T-cell (primary cell): Measurements from ENCODE around the gene HECW1. TPM values are rescaled to one million over a fixed set of nuclear protein-coding genes. Genes with fewer than 3 reads are reported as not detected.

Experiments
- ATAC-seq, 4 experiments: fragments of 200-7000 bp in 3 of 4; fragments of 150-1000 bp in 1 of 4; cut with Tn5 transposase; replicated peaks in 1 of 4; 1 replicate in 3 of 4; 2 replicates in 1 of 4; pipeline ENCODE4 v1.10.0; 2021; ENCODE audit warnings: moderate library complexity in 3 of 4, mild to moderate bottlenecking in 2 of 4, moderate number of reproducible peaks in 1 of 4
- CTCF ChIA-PET, 2 donors: fragments of 300-600 bp; sonication (Branson Sonifier 250); formaldehyde crosslinking; loops; one replicate each; lab custom pipeline; 2022; ENCODE audit warnings: antibody characterized with exemption in 2 of 2; lab: Charles Lee
- POLR2A ChIA-PET, 2 donors: fragments of 300-600 bp; sonication (Branson Sonifier 250); formaldehyde crosslinking; loops; one replicate each; lab custom pipeline; 2022; ENCODE audit warnings: antibody characterized with exemption in 2 of 2; lab: Charles Lee
- DNase-seq, 35 experiments: peaks; one replicate each; pipeline versions ENCODE4 v3.0.0 to v3.0.0-alpha.2; 2013 to 2023
- H3K27ac ChIP-seq: one replicate; pipeline ENCODE4 v1.5.1; 2013; ENCODE audit warnings: low read length
- H3K27me3 ChIP-seq, 2 experiments: replicated peaks in 1 of 2; 1 replicate in 1 of 2; 2 replicates in 1 of 2; pipeline versions ENCODE4 v1.6.1 to v1.7.0; 2013; ENCODE audit warnings: low read length in 1 of 2, mixed read lengths in 1 of 2; ENCODE audit not compliant: control insufficient read depth in 2 of 2, insufficient read depth in 2 of 2; ENCODE audit errors: extremely low read depth in 1 of 2
- H3K36me3 ChIP-seq, 2 donors: 1 replicate in 1 of 2; 2 replicates in 1 of 2; pipeline versions ENCODE4 v1.6.1 to v1.7.0; 2013; ENCODE audit warnings: low read length in 1 of 2; ENCODE audit not compliant: control insufficient read depth in 2 of 2, insufficient read depth in 1 of 2; ENCODE audit errors: extremely low read depth in 1 of 2
- H3K4me1 ChIP-seq, 2 experiments: 1 replicate in 1 of 2; 2 replicates in 1 of 2; pipeline versions ENCODE4 v1.6.1 to v1.7.0; 2013; ENCODE audit warnings: low read length in 2 of 2, mixed read lengths in 1 of 2; ENCODE audit not compliant: insufficient read depth in 2 of 2, control insufficient read depth in 1 of 2; ENCODE audit errors: extremely low read depth in 1 of 2
- H3K4me3 ChIP-seq, 2 donors: 1 replicate in 1 of 2; 2 replicates in 1 of 2; pipeline versions ENCODE4 v1.5.1 to v1.7.0; 2013; ENCODE audit warnings: mild to moderate bottlenecking in 2 of 2, low read length in 1 of 2, moderate library complexity in 1 of 2; ENCODE audit not compliant: control insufficient read depth in 1 of 2; ENCODE audit errors: extremely low read depth in 1 of 2
- H3K9me3 ChIP-seq: 2 replicates; pipeline ENCODE4 v1.7.0; 2013
- H3K27ac Mint-ChIP-seq, 2 donors: one replicate each; pipeline ENCODE4 v1.8.0; 2020 to 2021; ENCODE audit warnings: mild to moderate bottlenecking in 2 of 2, mixed read lengths in 2 of 2
- H3K27me3 Mint-ChIP-seq, 2 donors: one replicate each; pipeline ENCODE4 v1.8.0; 2021 to 2022; ENCODE audit warnings: mixed read lengths in 2 of 2
- H3K36me3 Mint-ChIP-seq: one replicate; pipeline ENCODE4 v1.8.0; 2021; ENCODE audit warnings: mixed read lengths
- H3K4me1 Mint-ChIP-seq, 3 donors: one replicate each; pipeline ENCODE4 v1.8.0; 2020 to 2022; ENCODE audit warnings: mixed read lengths in 3 of 3, mild to moderate bottlenecking in 1 of 3
- H3K4me3 Mint-ChIP-seq, 3 donors: one replicate each; pipeline ENCODE4 v1.8.0; 2020 to 2022; ENCODE audit warnings: mild to moderate bottlenecking in 3 of 3, mixed read lengths in 3 of 3, moderate library complexity in 3 of 3
- H3K9me3 Mint-ChIP-seq, 3 donors: one replicate each; pipeline ENCODE4 v1.8.0; 2020 to 2022; ENCODE audit warnings: mixed read lengths in 3 of 3
- WGBS: methylation state at CpG from one replicate; pipeline ENCODE4 v1.1.5; 2013; ENCODE audit warnings: missing lambda C conversion rate; ENCODE audit not compliant: insufficient coverage; 5-methylcytosine and 5-hydroxymethylcytosine counted together
- total RNA-seq, 35 experiments: library from RNA in 6 of 35; stranded (reverse) in 6 of 35; fragments of 120-200 nt in 1 of 35; gene quantifications; one replicate each; pipeline versions ENCODE4 v1.2.1 to v1.2.4 and lab custom pipeline; 2013 to 2026

HECW1 gene
- total RNA-seq, 5 donors from 2014 or later (not counting 1 experiment from before 2014, with no cell fraction given): not detected

- no peak overlapping the region for H3K4me3 Mint-ChIP-seq
- H3K27ac Mint-ChIP-seq: no peak overlapping the region
- Histone ChIP-seq H3K4me1 (no peaks in the 10 kb centered on the region), H3K27me3 (peaks cover 0 to 2% of the 10 kb centered on the region in 2 experiments), H3K27ac (no peak overlapping the region), H3K36me3 (no peaks in the 10 kb centered on the region), H3K4me3 (no peak overlapping the region), H3K9me3 (no peaks in the 10 kb centered on the region)
- ChIA-PET CTCF (no interaction called here), POLR2A (interaction anchor here in 1 of 2 donors (0.5 kb wide), 1 partner anchor 104 kb away, joined by 5 read pairs; no protein-coding TSS in a partner anchor)
- no peak for ATAC-seq
- DNase-seq: no peak
- peaks cover 0 to 5% (median 3%) of the 10 kb centered on the region in 3 donors for H3K4me1 Mint-ChIP-seq
- peaks cover 0 to 4% of the 10 kb centered on the region in 2 donors for H3K27me3 Mint-ChIP-seq
- no peaks in the 10 kb centered on the region for H3K9me3 Mint-ChIP-seq
- 90% methylated on average over 2 of the region's 6 CpGs for WGBS
- H3K36me3 Mint-ChIP-seq: no peaks in the 10 kb centered on the region
These were observed 366.6 kb downstream of the HECW1 start for GRCh38 chr7:43479042-43479441.

GRCh38 chr7:43479543-43479942 lies 367.1 kb downstream of the HECW1 start:
- Histone ChIP-seq H3K4me1 (no peaks in the 10 kb centered on the region), H3K36me3 (no peaks in the 10 kb centered on the region), H3K9me3 (no peaks in the 10 kb centered on the region), H3K27ac (no peak overlapping the region), H3K4me3 (no peak overlapping the region), H3K27me3 (peaks cover 0 to 2% of the 10 kb centered on the region in 2 experiments)
- H3K36me3 Mint-ChIP-seq: no peaks in the 10 kb centered on the region
- no peak overlapping the region for H3K4me3 Mint-ChIP-seq
- peaks cover 0 to 5% (median 3%) of the 10 kb centered on the region in 3 donors for H3K4me1 Mint-ChIP-seq
- H3K9me3 Mint-ChIP-seq: no peaks in the 10 kb centered on the region
- H3K27me3 Mint-ChIP-seq: peaks cover 0 to 3% of the 10 kb centered on the region in 2 donors
- 96% methylated on average over 9 of the region's 14 CpGs for WGBS
- ATAC-seq (no peak), DNase-seq (no peak)
- CTCF ChIA-PET: no interaction called here
- no peak overlapping the region for H3K27ac Mint-ChIP-seq
- POLR2A ChIA-PET: interaction anchor here in 1 of 2 donors (0.5 kb wide), 1 partner anchor 103 kb away, joined by 5 read pairs; no protein-coding TSS in a partner anchor

GRCh38 chr7:43480581-43480980 lies 368.1 kb downstream of the HECW1 start:
- Mint-ChIP-seq H3K4me3 (no peak overlapping the region), H3K27me3 (peaks cover 0 to 3% of the 10 kb centered on the region in 2 donors), H3K4me1 (peaks cover 0 to 5% (median 3%) of the 10 kb centered on the region in 3 donors), H3K36me3 (no peaks in the 10 kb centered on the region), H3K27ac (no peak overlapping the region), H3K9me3 (no peaks in the 10 kb centered on the region)
- ChIA-PET CTCF (interaction anchor here in 1 of 2 donors (0.7 kb wide), 1 partner anchor 1532 kb away, joined by 3 read pairs; no protein-coding TSS in a partner anchor), POLR2A (no interaction called here)
- ATAC-seq (no peak), DNase-seq (no peak)
- Histone ChIP-seq H3K9me3 (no peaks in the 10 kb centered on the region), H3K4me3 (no peak overlapping the region), H3K27me3 (peaks cover 0 to 2% of the 10 kb centered on the region in 2 experiments), H3K27ac (no peak overlapping the region), H3K4me1 (no peaks in the 10 kb centered on the region), H3K36me3 (no peaks in the 10 kb centered on the region)
- no CpG with 5 or more reads among the region's 4 CpGs for WGBS

- DNase-seq (no peak), ATAC-seq (no peak)
- Histone ChIP-seq H3K27me3 (peaks cover 0 to 2% of the 10 kb centered on the region in 2 experiments), H3K4me1 (no peaks in the 10 kb centered on the region), H3K36me3 (no peaks in the 10 kb centered on the region), H3K9me3 (no peaks in the 10 kb centered on the region), H3K27ac (no peak overlapping the region), H3K4me3 (no peak overlapping the region)
- POLR2A ChIA-PET: interaction anchor here in 1 of 2 donors (0.6 kb wide), 1 partner anchor 13 kb away, joined by 3 read pairs; no protein-coding TSS in a partner anchor
- H3K4me3 Mint-ChIP-seq: no peak overlapping the region
- no peaks in the 10 kb centered on the region for H3K9me3 Mint-ChIP-seq
- H3K27ac Mint-ChIP-seq: no peak overlapping the region
- CTCF ChIA-PET: no interaction called here
- H3K36me3 Mint-ChIP-seq: no peaks in the 10 kb centered on the region
- WGBS: 74% methylated on average over 3 of the region's 8 CpGs
- peaks cover 0 to 3% (median 3%) of the 10 kb centered on the region in 3 donors for H3K4me1 Mint-ChIP-seq
- peaks cover 3% of the 10 kb centered on the region in 2 donors for H3K27me3 Mint-ChIP-seq
These were observed 369.6 kb downstream of the HECW1 start for GRCh38 chr7:43481902-43482678.

- H3K4me3 ChIP-seq: no peak overlapping the region
- POLR2A ChIA-PET: no interaction called here
These were observed 370.3 kb downstream of the HECW1 start for GRCh38 chr7:43482679-43483252.

GRCh38 chr7:43484678-43485395 lies 372.4 kb downstream of the HECW1 start:
- 73% methylated on average over 2 of the region's 6 CpGs for WGBS
- Histone ChIP-seq H3K36me3 (no peaks in the 10 kb centered on the region), H3K4me3 (no peak overlapping the region), H3K27me3 (peaks cover 0 to 2% of the 10 kb centered on the region in 2 experiments), H3K27ac (no peak overlapping the region), H3K9me3 (no peaks in the 10 kb centered on the region), H3K4me1 (no peaks in the 10 kb centered on the region)
- Mint-ChIP-seq H3K4me3 (no peak overlapping the region), H3K4me1 (peaks cover 2 to 7% (median 3%) of the 10 kb centered on the region in 3 donors), H3K36me3 (no peaks in the 10 kb centered on the region), H3K27me3 (peaks cover 3% of the 10 kb centered on the region in 2 donors), H3K9me3 (no peaks in the 10 kb centered on the region), H3K27ac (no peak overlapping the region)
- CTCF ChIA-PET: interaction anchor here in 1 of 2 donors (0.6 kb wide), 1 partner anchor 98 kb away, joined by 4 read pairs; the partner anchor contains the start of gene STK17A
- DNase-seq (no peak), ATAC-seq (no peak)
- POLR2A ChIA-PET: no interaction called here

More at GRCh38 chr7:43482679-43483252, 370.3 kb downstream of the HECW1 start:
- Histone ChIP-seq H3K27me3 (peaks cover 0 to 2% of the 10 kb centered on the region in 2 experiments), H3K27ac (no peak overlapping the region), H3K4me1 (no peaks in the 10 kb centered on the region), H3K9me3 (no peaks in the 10 kb centered on the region), H3K36me3 (no peaks in the 10 kb centered on the region)
- H3K4me1 Mint-ChIP-seq: peaks cover 0 to 3% (median 1%) of the 10 kb centered on the region in 3 donors
- no peaks in the 10 kb centered on the region for H3K9me3 Mint-ChIP-seq
- H3K27me3 Mint-ChIP-seq: peaks cover 3% of the 10 kb centered on the region in 2 donors
- CTCF ChIA-PET: no interaction called here
- no peaks in the 10 kb centered on the region for H3K36me3 Mint-ChIP-seq
- DNase-seq (no peak), ATAC-seq (no peak)
- H3K27ac Mint-ChIP-seq: no peak overlapping the region
- WGBS: 100% methylated on average over 1 of the region's 5 CpGs
- no peak overlapping the region for H3K4me3 Mint-ChIP-seq
